Vagina (tissue), 2 donors: ENCODE measurements around the gene CLSTN1.

Experiments
- POLR2A ChIP-seq, 2 donors: fragments of 450-650 bp; IDR thresholded peaks; one replicate each; pipeline ENCODE4 v1.6.1; 2017; ENCODE audit warnings: antibody characterized with exemption in 2 of 2, mild to moderate bottlenecking in 2 of 2, moderate library complexity in 2 of 2
- POLR2AphosphoS5 ChIP-seq, 2 donors: sonication (generic); formaldehyde crosslinking; IDR thresholded peaks; one replicate each; pipeline ENCODE4 v1.9.0; 2017; ENCODE audit warnings: antibody characterized with exemption in 2 of 2, mild to moderate bottlenecking in 2 of 2, low read depth in 1 of 2; ENCODE audit not compliant: insufficient read depth in 1 of 2
- TF ChIP-seq, protein P1 (sequence below), 3 experiments: fragments of 450-650 bp in 2 of 3; fragments of 200-600 bp in 1 of 3; sonication (generic) in 1 of 3; IDR thresholded peaks; one replicate each; pipeline ENCODE4 v1.5.1; 2017 to 2019; ENCODE audit warnings: antibody characterized with exemption in 3 of 3, mild to moderate bottlenecking in 2 of 3, moderate library complexity in 2 of 3

DNA sequence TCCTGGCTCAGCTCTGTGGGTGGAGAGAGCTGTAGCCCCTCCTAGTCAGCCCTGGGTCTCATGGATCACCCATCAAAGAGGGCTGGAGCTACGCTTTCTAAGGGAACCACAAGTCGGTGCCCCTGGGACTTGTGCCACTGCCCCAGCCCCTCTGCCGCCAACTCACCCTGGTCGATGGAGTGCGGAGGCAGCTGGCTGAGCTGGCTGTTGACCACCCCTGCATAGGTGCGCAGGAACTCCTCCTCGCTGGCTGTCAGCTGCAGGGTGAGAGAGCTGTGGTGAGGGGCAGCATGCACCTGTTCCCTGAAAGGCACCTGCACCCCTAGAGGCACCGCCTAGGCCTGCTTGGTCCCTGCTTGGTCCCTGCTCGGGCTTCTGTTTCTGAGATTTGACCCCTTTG is 47.3 kb upstream of the CLSTN1 start:
- TF ChIP-seq, protein P1, sequence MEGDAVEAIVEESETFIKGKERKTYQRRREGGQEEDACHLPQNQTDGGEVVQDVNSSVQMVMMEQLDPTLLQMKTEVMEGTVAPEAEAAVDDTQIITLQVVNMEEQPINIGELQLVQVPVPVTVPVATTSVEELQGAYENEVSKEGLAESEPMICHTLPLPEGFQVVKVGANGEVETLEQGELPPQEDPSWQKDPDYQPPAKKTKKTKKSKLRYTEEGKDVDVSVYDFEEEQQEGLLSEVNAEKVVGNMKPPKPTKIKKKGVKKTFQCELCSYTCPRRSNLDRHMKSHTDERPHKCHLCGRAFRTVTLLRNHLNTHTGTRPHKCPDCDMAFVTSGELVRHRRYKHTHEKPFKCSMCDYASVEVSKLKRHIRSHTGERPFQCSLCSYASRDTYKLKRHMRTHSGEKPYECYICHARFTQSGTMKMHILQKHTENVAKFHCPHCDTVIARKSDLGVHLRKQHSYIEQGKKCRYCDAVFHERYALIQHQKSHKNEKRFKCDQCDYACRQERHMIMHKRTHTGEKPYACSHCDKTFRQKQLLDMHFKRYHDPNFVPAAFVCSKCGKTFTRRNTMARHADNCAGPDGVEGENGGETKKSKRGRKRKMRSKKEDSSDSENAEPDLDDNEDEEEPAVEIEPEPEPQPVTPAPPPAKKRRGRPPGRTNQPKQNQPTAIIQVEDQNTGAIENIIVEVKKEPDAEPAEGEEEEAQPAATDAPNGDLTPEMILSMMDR (IDR thresholded peaks at IDR 0.05): no peak
- TF ChIP-seq POLR2A (IDR thresholded peaks at IDR 0.05) (no peak), POLR2AphosphoS5 (IDR thresholded peaks at IDR 0.05; ENCODE audit: insufficient read depth in 1 of 2, low read depth in 1 of 2) (no peak)
